Mesothelial cell of epicardium (in vitro differentiated cells): ENCODE results near the gene NECTIN2. TPM values are rescaled to one million over a fixed set of nuclear protein-coding genes. Genes with fewer than 3 reads are reported as not detected.

Experiments
- DNase-seq, 2 experiments: peaks; one replicate each; pipeline ENCODE4 v3.0.0; 2021; ENCODE audit warnings: low spot score in 2 of 2; ENCODE audit not compliant: unreplicated experiment in 2 of 2
- H3K27ac Mint-ChIP-seq: 2 replicates; pipeline ENCODE4 v1.8.0; 2021; ENCODE audit warnings: mixed read lengths
- H3K27me3 Mint-ChIP-seq: 2 replicates; pipeline ENCODE4 v1.8.0; 2021; ENCODE audit warnings: low read depth, mixed read lengths
- H3K36me3 Mint-ChIP-seq: 2 replicates; pipeline ENCODE4 v1.8.0; 2021; ENCODE audit warnings: mixed read lengths
- H3K4me1 Mint-ChIP-seq: 2 replicates; pipeline ENCODE4 v1.8.0; 2021; ENCODE audit warnings: mixed read lengths
- H3K4me3 Mint-ChIP-seq: 2 replicates; pipeline ENCODE4 v1.8.0; 2021; ENCODE audit warnings: mild to moderate bottlenecking, moderate library complexity, mixed read lengths
- H3K9me3 Mint-ChIP-seq: 2 replicates; pipeline ENCODE4 v1.8.0; 2021; ENCODE audit warnings: mixed read lengths
- CTCF ChIP-seq: fragments of 200-600 bp; sonication (generic); IDR thresholded peaks from one replicate; pipeline ENCODE4 v1.5.0; 2021; ENCODE audit warnings: antibody characterized with exemption; ENCODE audit not compliant: unreplicated experiment
- total RNA-seq: library from RNA; stranded (reverse); gene quantifications from 3 replicates; pipeline ENCODE4 v1.2.1, GENCODE V29; 2021

NECTIN2 gene
- total RNA-seq, 1 donor from 2014 or later = 300 TPM

DNA sequence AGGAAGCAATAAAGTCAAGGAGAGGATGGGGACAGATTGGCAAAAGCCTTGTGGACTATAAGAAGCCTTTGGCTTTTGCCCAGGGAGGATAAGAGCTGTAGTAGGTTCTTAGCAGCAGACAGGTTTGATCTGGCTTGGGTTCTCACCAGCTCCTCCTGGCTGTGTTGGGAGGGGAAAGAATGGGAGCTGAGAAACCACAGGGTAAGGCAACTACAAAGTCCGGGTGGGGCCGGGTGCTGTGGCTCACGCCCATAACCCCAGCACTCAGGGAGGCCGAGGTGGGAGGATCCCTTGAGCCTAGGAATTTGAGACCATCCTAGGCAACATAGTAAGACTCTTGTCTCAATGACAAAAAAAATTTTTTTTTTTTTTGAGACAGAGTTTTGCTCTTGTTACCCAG, 20.6 kb downstream of the NECTIN2 start:
- DNase-seq = no peak
- Mint-ChIP-seq H3K4me3 (no peak overlapping the region), H3K4me1 (peaks cover under 1% of the 10 kb centered on the region), H3K27me3 (no peaks in the 10 kb centered on the region), H3K27ac (no peak overlapping the region), H3K36me3 (peaks cover 43% of the 10 kb centered on the region), H3K9me3 (no peaks in the 10 kb centered on the region)
- no peak for TF ChIP-seq CTCF

GRCh38 chr19:44867578-44867977, 21.5 kb downstream of the NECTIN2 start:
- H3K4me3 Mint-ChIP-seq = no peak overlapping the region
- no peak for DNase-seq
- no peaks in the 10 kb centered on the region for H3K9me3 Mint-ChIP-seq
- no peaks in the 10 kb centered on the region for H3K27me3 Mint-ChIP-seq
- peak overlapping the region; percentile 14 for H3K27ac Mint-ChIP-seq
- TF ChIP-seq CTCF = no peak
- no peaks in the 10 kb centered on the region for H3K4me1 Mint-ChIP-seq
- peaks cover 43% of the 10 kb centered on the region for H3K36me3 Mint-ChIP-seq

GRCh38 chr19:44869733-44870470, 23.8 kb downstream of the NECTIN2 start:
- no peaks in the 10 kb centered on the region for H3K9me3 Mint-ChIP-seq
- H3K27me3 Mint-ChIP-seq = no peaks in the 10 kb centered on the region
- H3K4me1 Mint-ChIP-seq = peaks cover 2% of the 10 kb centered on the region
- DNase-seq = no peak
- no peak for TF ChIP-seq CTCF
- H3K4me3 Mint-ChIP-seq = no peak overlapping the region
- H3K36me3 Mint-ChIP-seq = peaks cover 55% of the 10 kb centered on the region
- H3K27ac Mint-ChIP-seq = peak overlapping the region; percentile 71

GRCh38 chr19:44871809-44872208, 25.7 kb downstream of the NECTIN2 start:
- Mint-ChIP-seq H3K4me3 (no peak overlapping the region), H3K9me3 (no peaks in the 10 kb centered on the region), H3K27ac (peak overlapping the region; percentile 30), H3K4me1 (peaks cover 9% of the 10 kb centered on the region), H3K36me3 (peaks cover 53% of the 10 kb centered on the region), H3K27me3 (no peaks in the 10 kb centered on the region)
- no peak for DNase-seq
- TF ChIP-seq CTCF = no peak

GRCh38 chr19:44872661-44873060, 26.6 kb downstream of the NECTIN2 start:
- Mint-ChIP-seq H3K4me1 (peaks cover 16% of the 10 kb centered on the region), H3K4me3 (no peak overlapping the region), H3K27me3 (no peaks in the 10 kb centered on the region), H3K9me3 (no peaks in the 10 kb centered on the region), H3K27ac (no peak overlapping the region), H3K36me3 (peaks cover 47% of the 10 kb centered on the region)
- no peak for DNase-seq
- no peak for TF ChIP-seq CTCF

DNA sequence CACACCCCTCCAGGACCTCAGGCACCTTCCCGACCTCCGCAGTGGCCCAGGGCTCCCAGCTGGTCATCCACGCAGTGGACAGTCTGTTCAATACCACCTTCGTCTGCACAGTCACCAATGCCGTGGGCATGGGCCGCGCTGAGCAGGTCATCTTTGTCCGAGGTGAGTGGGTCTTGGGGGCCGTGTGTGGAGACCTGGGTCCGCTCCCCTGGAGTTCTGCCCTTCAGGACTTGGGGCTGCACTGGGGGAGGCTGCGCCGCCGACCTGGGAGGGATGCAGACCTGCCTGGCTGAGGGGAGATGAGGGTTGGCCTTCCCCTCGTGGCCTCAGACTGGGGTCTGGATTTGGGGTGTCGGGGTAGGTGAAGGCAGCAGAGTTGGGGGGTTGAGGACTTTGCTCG, 28.2 kb downstream of the NECTIN2 start:
- Mint-ChIP-seq H3K4me1 (peaks cover 29% of the 10 kb centered on the region), H3K4me3 (no peak overlapping the region), H3K9me3 (no peaks in the 10 kb centered on the region), H3K36me3 (peaks cover 38% of the 10 kb centered on the region), H3K27me3 (no peaks in the 10 kb centered on the region), H3K27ac (peak overlapping the region; percentile 43)
- no peak for DNase-seq
- no peak for TF ChIP-seq CTCF
